ENCODE results near the gene SEMA5A.

GRCh38 chr5:9314558-9314957 lies 231.3 kb downstream of the SEMA5A start:
- TF ChIP-seq CTCF (IDR thresholded peaks at IDR 0.05): no peak
- no peak for TF ChIP-seq POLR2A (IDR thresholded peaks at IDR 0.05)
